ENCODE data around the gene FRMD4B.

Gene FRMD4B

GRCh38 chr3:69203631-69204314, 182.1 kb downstream of the FRMD4B start:
- DNase-seq (ENCODE audit: low spot score), result no peak

GRCh38 chr3:69201658-69202057, 184.2 kb downstream of the FRMD4B start:
- DNase-seq (ENCODE audit: low spot score), result no peak

DNA sequence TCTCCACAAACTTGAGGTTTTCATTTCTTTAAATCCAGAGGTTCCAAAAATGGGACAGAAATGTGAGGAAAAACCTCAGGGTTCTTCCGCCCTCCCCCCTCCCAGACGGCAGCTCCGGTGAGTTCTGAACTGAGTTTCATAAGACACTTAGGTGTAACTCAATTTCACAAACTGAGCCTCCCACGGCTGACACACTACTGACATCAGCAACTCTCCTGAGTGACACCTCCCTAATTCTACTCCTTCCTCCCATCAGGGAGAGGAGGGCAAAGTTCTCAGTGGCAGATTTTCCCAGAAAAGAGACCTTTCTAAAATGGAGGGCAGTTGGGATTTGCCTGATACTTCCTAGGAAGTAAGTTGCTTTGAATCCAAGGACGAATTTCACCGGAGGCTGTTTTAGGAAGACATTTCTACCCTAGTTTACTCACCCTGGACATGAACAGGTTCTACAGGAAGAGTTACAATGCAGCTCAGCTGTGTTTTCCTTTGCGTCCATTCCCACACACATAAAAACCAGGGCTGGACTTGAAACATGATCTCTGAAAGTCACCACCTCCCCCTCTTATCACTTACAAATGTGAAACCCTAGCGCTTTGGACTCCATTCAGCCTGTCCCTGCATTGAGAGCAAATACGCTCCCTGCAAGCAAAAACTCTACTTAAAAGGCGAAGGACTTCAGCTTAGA, 185.4 kb downstream of the FRMD4B start:
- DNase-seq (ENCODE audit: low spot score), result peak; percentile 73

- DNase-seq (ENCODE audit: low spot score), result no peak
These were observed 185.9 kb downstream of the FRMD4B start for GRCh38 chr3:69199942-69200341.

- peak; percentile 80 for DNase-seq (ENCODE audit: low spot score)
These were observed 187.9 kb downstream of the FRMD4B start for GRCh38 chr3:69197922-69198530.

DNA sequence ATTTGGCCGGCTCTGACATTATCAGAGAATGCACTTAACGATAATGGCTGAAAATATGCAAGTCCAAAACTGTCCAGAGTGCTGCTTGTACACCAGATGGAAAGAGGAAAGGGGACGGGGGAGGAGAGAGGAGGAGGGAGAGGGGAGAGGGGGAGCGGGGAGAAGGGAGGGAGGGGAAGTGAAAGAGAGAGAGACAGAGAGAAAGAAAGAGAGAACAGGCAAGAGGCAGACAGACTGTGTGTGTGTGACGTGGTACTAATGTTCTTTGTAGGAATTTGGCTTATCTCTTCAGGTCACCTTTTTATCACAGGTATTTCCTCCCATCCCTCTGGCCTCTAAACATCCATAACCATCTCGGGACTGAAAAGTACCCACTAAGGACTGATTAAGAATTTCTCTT, 188.4 kb downstream of the FRMD4B start:
- DNase-seq (ENCODE audit: low spot score), result no peak

- no peak for DNase-seq (ENCODE audit: low spot score)
These were observed 189.0 kb downstream of the FRMD4B start for GRCh38 chr3:69196876-69197275.

DNA sequence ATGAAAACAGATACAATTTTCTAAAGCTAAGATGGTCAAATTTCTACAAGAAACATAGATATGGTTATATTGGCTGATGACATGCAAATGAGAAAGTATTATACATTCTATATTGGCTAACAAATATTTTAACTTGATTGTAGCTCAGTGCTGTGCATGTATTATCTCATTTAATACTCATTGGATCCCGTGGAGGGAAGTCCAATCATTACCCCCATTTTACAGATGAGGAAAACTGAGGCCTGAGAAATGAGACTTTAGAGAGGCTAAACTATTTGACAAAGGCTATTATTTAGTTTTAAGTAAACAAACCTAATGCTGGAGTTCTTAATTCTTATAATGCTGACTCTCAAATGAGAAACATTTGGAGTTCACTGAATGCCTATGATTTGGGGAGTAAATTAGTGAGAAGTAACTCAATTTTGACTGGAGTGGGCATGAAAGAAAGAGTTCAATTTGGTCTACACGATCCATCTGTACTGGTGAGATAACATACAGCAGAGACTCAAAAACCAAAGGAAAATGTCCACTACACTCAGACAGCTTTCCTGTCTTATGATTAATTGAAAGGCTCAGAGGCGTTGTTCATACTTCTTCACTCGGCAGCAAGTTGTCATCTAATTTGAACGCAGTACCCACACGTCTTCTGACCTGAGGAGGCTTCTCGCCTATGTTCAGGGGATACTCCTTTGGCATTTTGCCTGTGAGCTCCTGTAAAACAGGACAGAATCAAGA, 191.3 kb downstream of the FRMD4B start:
- no peak for DNase-seq (ENCODE audit: low spot score)

DNA sequence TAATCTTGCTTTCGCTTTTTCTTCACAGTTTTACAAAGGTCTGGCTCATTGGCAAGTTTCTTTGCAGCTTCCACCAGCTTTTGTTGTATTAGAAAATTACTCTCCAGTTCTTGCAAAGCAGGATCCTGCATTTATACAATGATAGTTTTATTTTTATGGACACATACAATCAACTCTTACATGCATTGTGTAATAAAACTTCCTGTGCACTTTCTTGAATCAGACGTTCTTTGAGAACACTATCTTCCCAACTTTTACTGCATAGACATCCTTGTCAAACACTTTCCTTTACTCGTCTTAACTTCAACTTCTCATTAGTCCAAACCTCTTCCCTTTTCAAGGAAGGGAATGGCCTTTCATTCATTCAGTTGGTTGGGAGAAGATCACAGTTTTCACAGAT, 192.1 kb downstream of the FRMD4B start:
- DNase-seq (ENCODE audit: low spot score), result no peak

DNA sequence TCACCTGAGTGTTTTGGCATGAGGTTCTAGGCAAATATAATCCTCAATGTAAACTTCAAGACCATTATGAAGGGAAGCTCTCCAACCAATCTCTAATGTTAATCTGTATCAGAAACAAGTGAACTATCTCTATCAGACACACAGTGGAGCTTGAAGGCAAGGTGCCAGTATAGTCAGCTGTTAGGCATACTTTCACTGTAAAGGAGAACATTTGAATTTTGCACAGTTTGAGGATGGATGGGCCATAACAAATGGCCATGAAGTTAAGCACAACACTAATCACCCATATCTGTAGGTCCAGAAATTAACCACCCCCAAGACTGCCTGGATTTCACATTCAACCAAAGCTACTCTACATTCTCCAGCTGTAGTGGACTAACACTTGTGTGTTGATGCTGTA, 194.4 kb downstream of the FRMD4B start:
- no peak for DNase-seq (ENCODE audit: low spot score)

DNA sequence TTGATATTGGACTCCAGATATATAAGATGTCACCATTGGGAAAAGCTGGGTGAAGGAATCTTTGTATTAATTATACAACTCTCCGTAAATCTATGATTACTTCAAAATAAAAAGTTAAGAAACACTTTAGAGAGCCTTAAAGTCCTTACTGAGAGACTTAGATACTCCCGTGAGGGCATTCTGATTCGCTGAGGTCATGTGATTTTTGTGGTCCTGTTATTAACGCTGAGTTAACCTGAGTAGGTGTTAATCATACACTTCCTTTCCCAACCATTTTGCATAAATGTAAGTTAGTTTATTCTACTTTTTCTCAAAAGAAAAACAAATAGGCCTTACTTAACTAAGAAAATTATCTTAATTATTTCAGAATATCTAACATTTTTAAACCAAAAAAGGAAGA, 196.4 kb downstream of the FRMD4B start:
- DNase-seq (ENCODE audit: low spot score), result no peak

DNA sequence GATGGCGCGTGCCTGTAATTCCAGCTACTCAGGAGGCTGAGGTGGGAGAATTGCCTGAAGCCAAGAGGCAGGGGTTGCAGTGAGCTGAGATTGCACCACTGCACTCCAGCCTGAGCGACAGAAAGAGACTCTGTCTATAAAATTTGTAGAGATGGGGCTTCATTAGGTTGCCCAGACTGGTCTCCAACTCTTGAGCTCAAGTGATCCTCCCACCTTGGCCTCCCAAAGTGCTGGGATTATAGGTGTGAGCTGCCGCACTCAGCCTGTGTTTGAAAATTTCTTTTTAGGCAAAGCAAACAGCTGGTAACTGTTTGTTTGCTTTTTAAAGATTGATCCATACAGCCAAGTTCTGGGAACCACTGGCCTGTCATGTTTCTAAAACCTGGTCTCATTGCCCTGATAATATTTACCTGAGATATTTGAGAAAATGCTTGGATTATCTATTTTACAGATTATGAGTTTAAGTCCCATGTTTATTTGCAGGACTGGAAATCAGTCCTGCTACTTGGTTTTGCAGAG, 199.3 kb downstream of the FRMD4B start:
- no peak for DNase-seq (ENCODE audit: low spot score)

GRCh38 chr3:69182588-69183316, 203.1 kb downstream of the FRMD4B start:
- DNase-seq (ENCODE audit: low spot score), result no peak

- no peak for DNase-seq (ENCODE audit: low spot score)
These were observed 204.2 kb downstream of the FRMD4B start for GRCh38 chr3:69181592-69182211.

GRCh38 chr3:69180869-69181591, 204.9 kb downstream of the FRMD4B start:
- DNase-seq (ENCODE audit: low spot score), result no peak

DNA sequence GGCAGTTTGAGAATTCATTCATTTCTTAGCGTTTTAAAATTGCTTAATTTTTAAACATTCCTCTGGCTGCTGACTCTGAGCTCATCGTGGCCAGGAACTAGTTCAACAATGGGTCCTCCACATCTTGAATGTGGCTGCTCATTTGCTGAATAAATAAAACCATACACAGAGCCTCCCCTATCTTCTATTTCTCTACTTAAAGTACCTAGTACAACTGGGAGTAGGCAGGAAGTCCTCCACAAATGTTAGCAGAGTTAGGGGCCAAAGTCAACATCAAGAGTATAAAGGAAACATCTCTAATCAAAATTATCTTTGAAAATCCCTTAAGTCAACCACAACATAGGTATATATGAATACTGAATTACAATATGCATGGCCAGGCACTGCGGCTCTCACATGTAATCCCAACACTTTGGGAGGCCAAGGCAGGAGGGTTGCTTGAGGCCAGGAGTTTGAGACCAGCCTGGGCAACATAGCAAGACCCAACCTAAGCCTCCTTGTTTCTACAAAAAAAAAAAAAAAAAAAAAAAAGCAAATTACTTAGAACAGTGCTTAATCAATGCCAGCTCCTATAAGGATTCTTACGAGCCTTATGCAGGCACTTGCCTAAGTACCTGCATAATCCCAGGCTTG, 206.0 kb downstream of the FRMD4B start:
- no peak for DNase-seq (ENCODE audit: low spot score)

GRCh38 chr3:69178838-69179739, 206.8 kb downstream of the FRMD4B start:
- no peak for DNase-seq (ENCODE audit: low spot score)

GRCh38 chr3:69178082-69178481, 207.8 kb downstream of the FRMD4B start:
- DNase-seq (ENCODE audit: low spot score), result peak; percentile 37
